Muscle layer of colon (tissue), 2 donors: Measurements from ENCODE around the gene SRRM4.
"Not testable (repeated sequence)": the region's sequence is repeated elsewhere in the genome, so short reads cannot be mapped to it uniquely, and the experiment has no call there.

ENCODE experiments used
- H3K27ac ChIP-seq: one replicate; pipeline ENCODE4 v1.7.0; 2013; ENCODE audit warnings: low read depth, mild to moderate bottlenecking, low read length, moderate library complexity
- H3K27me3 ChIP-seq, 2 donors: one replicate each; pipeline ENCODE4 v1.7.0; 2013; ENCODE audit warnings: low read length in 2 of 2, mild to moderate bottlenecking in 2 of 2; ENCODE audit not compliant: insufficient read depth in 2 of 2, control insufficient read depth in 1 of 2
- H3K36me3 ChIP-seq: one replicate; pipeline ENCODE4 v1.7.0; 2013; ENCODE audit warnings: mild to moderate bottlenecking, low read length; ENCODE audit not compliant: insufficient read depth
- H3K4me1 ChIP-seq: one replicate; pipeline ENCODE4 v1.7.0; 2013; ENCODE audit warnings: mild to moderate bottlenecking, low read length; ENCODE audit not compliant: insufficient read depth
- H3K4me3 ChIP-seq, 2 donors: one replicate each; pipeline ENCODE4 v1.7.0; 2013; ENCODE audit warnings: low read length in 2 of 2, low read depth in 1 of 2, mild to moderate bottlenecking in 1 of 2, moderate library complexity in 1 of 2
- H3K9ac ChIP-seq: one replicate; pipeline ENCODE4 v1.7.0; 2013; ENCODE audit warnings: low read length
- H3K9me3 ChIP-seq: one replicate; pipeline ENCODE4 v1.7.0; 2013; ENCODE audit warnings: mild to moderate bottlenecking, low read length
- donor health status: abdominal sarcoma.
- donor health status: Adenocarcinoma of cecum.

The SRRM4 gene

GRCh38 chr12:119100933-119101332, 119.6 kb downstream of the SRRM4 start:
- Histone ChIP-seq H3K4me3 (no peak overlapping the region), H3K9ac (no peak overlapping the region), H3K36me3 (no peaks in the 10 kb centered on the region), H3K4me1 (no peaks in the 10 kb centered on the region), H3K9me3 (no peaks in the 10 kb centered on the region), H3K27me3 (no peaks in the 10 kb centered on the region), H3K27ac (no peak overlapping the region)

GRCh38 chr12:119102274-119102673, 120.9 kb downstream of the SRRM4 start:
- Histone ChIP-seq H3K27me3 (no peaks in the 10 kb centered on the region), H3K27ac (no peak overlapping the region), H3K9me3 (no peaks in the 10 kb centered on the region), H3K4me1 (no peaks in the 10 kb centered on the region), H3K4me3 (no peak overlapping the region), H3K9ac (no peak overlapping the region), H3K36me3 (no peaks in the 10 kb centered on the region)

GRCh38 chr12:119102714-119103113, 121.4 kb downstream of the SRRM4 start:
- no peak overlapping the region for H3K4me3 ChIP-seq
- H3K9me3 ChIP-seq: no peaks in the 10 kb centered on the region
- H3K4me1 ChIP-seq: no peaks in the 10 kb centered on the region
- no peaks in the 10 kb centered on the region for H3K36me3 ChIP-seq
- no peak overlapping the region for H3K27ac ChIP-seq
- no peaks in the 10 kb centered on the region for H3K27me3 ChIP-seq
- no peak overlapping the region for H3K9ac ChIP-seq

- H3K4me3 ChIP-seq, H3K27me3 ChIP-seq, H3K9ac ChIP-seq, H3K36me3 ChIP-seq, H3K27ac ChIP-seq, H3K9me3 ChIP-seq, H3K4me1 ChIP-seq: not testable (repeated sequence)
Measured at GRCh38 chr12:119104969-119105368, 123.6 kb downstream of the SRRM4 start.

- no peak overlapping the region for H3K9ac ChIP-seq
Measured at GRCh38 chr12:119113496-119113986, 132.2 kb downstream of the SRRM4 start.

GRCh38 chr12:119114294-119114693, 133.0 kb downstream of the SRRM4 start:
- no peaks in the 10 kb centered on the region for H3K36me3 ChIP-seq
- H3K9ac ChIP-seq: no peak overlapping the region
- no peak overlapping the region for H3K27ac ChIP-seq
- no peaks in the 10 kb centered on the region for H3K27me3 ChIP-seq
- no peaks in the 10 kb centered on the region for H3K4me1 ChIP-seq
- no peak overlapping the region for H3K4me3 ChIP-seq
- no peaks in the 10 kb centered on the region for H3K9me3 ChIP-seq

More at GRCh38 chr12:119113496-119113986, 132.2 kb downstream of the SRRM4 start:
- no peaks in the 10 kb centered on the region for H3K9me3 ChIP-seq
- no peaks in the 10 kb centered on the region for H3K27me3 ChIP-seq
- H3K4me1 ChIP-seq: no peaks in the 10 kb centered on the region
- no peaks in the 10 kb centered on the region for H3K36me3 ChIP-seq
- H3K4me3 ChIP-seq: no peak overlapping the region
- no peak overlapping the region for H3K27ac ChIP-seq

- no peaks in the 10 kb centered on the region for H3K27me3 ChIP-seq
- no peaks in the 10 kb centered on the region for H3K4me1 ChIP-seq
- no peaks in the 10 kb centered on the region for H3K36me3 ChIP-seq
- no peak overlapping the region for H3K4me3 ChIP-seq
- H3K27ac ChIP-seq: no peak overlapping the region
- H3K9ac ChIP-seq: no peak overlapping the region
- H3K9me3 ChIP-seq: no peaks in the 10 kb centered on the region
Measured at GRCh38 chr12:119115296-119115905, 134.1 kb downstream of the SRRM4 start.

GRCh38 chr12:119117936-119118335, 136.6 kb downstream of the SRRM4 start:
- Histone ChIP-seq H3K4me3 (no peak overlapping the region), H3K9ac (no peak overlapping the region), H3K4me1 (no peaks in the 10 kb centered on the region), H3K9me3 (no peaks in the 10 kb centered on the region), H3K27ac (no peak overlapping the region), H3K36me3 (no peaks in the 10 kb centered on the region), H3K27me3 (no peaks in the 10 kb centered on the region)

- Histone ChIP-seq H3K4me3 (no peak overlapping the region), H3K27me3 (no peaks in the 10 kb centered on the region)
Measured at GRCh38 chr12:119118625-119119024, 137.3 kb downstream of the SRRM4 start.

GRCh38 chr12:119122047-119122446, 140.7 kb downstream of the SRRM4 start:
- Histone ChIP-seq H3K27ac (no peak overlapping the region), H3K4me3 (no peak overlapping the region), H3K27me3 (no peaks in the 10 kb centered on the region), H3K4me1 (no peaks in the 10 kb centered on the region), H3K9me3 (no peaks in the 10 kb centered on the region), H3K9ac (no peak overlapping the region), H3K36me3 (no peaks in the 10 kb centered on the region)

More at GRCh38 chr12:119118625-119119024, 137.3 kb downstream of the SRRM4 start:
- Histone ChIP-seq H3K36me3 (no peaks in the 10 kb centered on the region), H3K27ac (no peak overlapping the region), H3K9me3 (no peaks in the 10 kb centered on the region), H3K9ac (no peak overlapping the region), H3K4me1 (no peaks in the 10 kb centered on the region)

GRCh38 chr12:119122751-119123150, 141.4 kb downstream of the SRRM4 start:
- H3K27ac ChIP-seq: no peak overlapping the region
- H3K36me3 ChIP-seq: no peaks in the 10 kb centered on the region
- no peak overlapping the region for H3K9ac ChIP-seq
- H3K4me3 ChIP-seq: no peak overlapping the region
- H3K9me3 ChIP-seq: no peaks in the 10 kb centered on the region
- no peaks in the 10 kb centered on the region for H3K4me1 ChIP-seq
- no peaks in the 10 kb centered on the region for H3K27me3 ChIP-seq

GRCh38 chr12:119128527-119128926, 147.2 kb downstream of the SRRM4 start:
- no peaks in the 10 kb centered on the region for H3K4me1 ChIP-seq
- no peak overlapping the region for H3K9ac ChIP-seq
- H3K4me3 ChIP-seq: no peak overlapping the region
- H3K27ac ChIP-seq: no peak overlapping the region
- no peaks in the 10 kb centered on the region for H3K27me3 ChIP-seq
- no peaks in the 10 kb centered on the region for H3K36me3 ChIP-seq
- H3K9me3 ChIP-seq: peaks cover 6% of the 10 kb centered on the region
